Measurements from ENCODE around the gene ZBTB18.

The ZBTB18 gene

GRCh38 chr1:244092293-244092963 is 41.3 kb downstream of the ZBTB18 start:
- no peak for FAIRE-seq

- no peak for FAIRE-seq
These were observed 42.0 kb downstream of the ZBTB18 start for GRCh38 chr1:244092964-244093638.

- FAIRE-seq, result no peak
These were observed 43.9 kb downstream of the ZBTB18 start for GRCh38 chr1:244094880-244095528.

GRCh38 chr1:244095529-244095911 is 44.4 kb downstream of the ZBTB18 start:
- FAIRE-seq, result no peak

- no peak for FAIRE-seq
These were observed 45.1 kb downstream of the ZBTB18 start for GRCh38 chr1:244096066-244096610.

- FAIRE-seq, result no peak
These were observed 45.6 kb downstream of the ZBTB18 start for GRCh38 chr1:244096691-244097090.

GRCh38 chr1:244097523-244098405 is 46.7 kb downstream of the ZBTB18 start:
- no peak for FAIRE-seq

- FAIRE-seq, result no peak
These were observed 48.3 kb downstream of the ZBTB18 start for GRCh38 chr1:244099258-244099930.

- no peak for FAIRE-seq
These were observed 49.2 kb downstream of the ZBTB18 start for GRCh38 chr1:244100276-244100675.

- FAIRE-seq, result no peak
These were observed 49.8 kb downstream of the ZBTB18 start for GRCh38 chr1:244100704-244101453.

- no peak for FAIRE-seq
These were observed 51.0 kb downstream of the ZBTB18 start for GRCh38 chr1:244102046-244102445.

- no peak for FAIRE-seq
These were observed 51.4 kb downstream of the ZBTB18 start for GRCh38 chr1:244102468-244102867.

- FAIRE-seq, result no peak
These were observed 53.4 kb downstream of the ZBTB18 start for GRCh38 chr1:244104309-244105060.

GRCh38 chr1:244106176-244106575 is 55.1 kb downstream of the ZBTB18 start:
- FAIRE-seq, result no peak

Measured in islet of Langerhans (tissue), 1 donor.